Fibroblast of pulmonary artery (primary cell): ENCODE results near the gene GLRA3.

Source experiments
- DNase-seq: peaks from one replicate; pipeline ENCODE4 v3.0.0-alpha.2; 2010; ENCODE audit warnings: low read depth
- H3K4me3 ChIP-seq: replicated peaks from 2 replicates; pipeline ENCODE4 v1.5.1; 2011; ENCODE audit warnings: low read depth, mild to moderate bottlenecking, control low read depth, low read length, moderate library complexity
- TF ChIP-seq, protein P1 (sequence below): IDR thresholded peaks from 2 replicates; pipeline ENCODE4 v1.5.1; 2011; ENCODE audit warnings: mild to moderate bottlenecking, control low read depth, low read length, inconsistent platforms; ENCODE audit errors: missing control alignments

GLRA3 gene

DNA sequence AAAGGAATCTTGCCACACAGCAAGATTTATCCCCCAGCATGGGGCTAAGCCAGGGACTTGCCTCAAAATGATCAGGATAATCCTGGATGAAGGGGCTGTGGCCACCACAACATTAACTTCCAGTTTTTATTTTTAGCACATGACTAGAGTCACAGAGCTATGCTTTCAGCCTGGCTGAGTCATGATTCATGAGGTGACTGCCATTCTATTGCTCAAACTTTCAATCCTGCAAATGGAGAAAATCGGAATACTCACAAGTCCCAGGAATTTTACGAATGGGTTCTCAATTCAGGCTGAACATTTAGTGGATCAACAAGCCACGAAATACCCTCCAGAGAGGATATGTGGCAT, 236.1 kb downstream of the GLRA3 start:
- TF ChIP-seq, protein P1, sequence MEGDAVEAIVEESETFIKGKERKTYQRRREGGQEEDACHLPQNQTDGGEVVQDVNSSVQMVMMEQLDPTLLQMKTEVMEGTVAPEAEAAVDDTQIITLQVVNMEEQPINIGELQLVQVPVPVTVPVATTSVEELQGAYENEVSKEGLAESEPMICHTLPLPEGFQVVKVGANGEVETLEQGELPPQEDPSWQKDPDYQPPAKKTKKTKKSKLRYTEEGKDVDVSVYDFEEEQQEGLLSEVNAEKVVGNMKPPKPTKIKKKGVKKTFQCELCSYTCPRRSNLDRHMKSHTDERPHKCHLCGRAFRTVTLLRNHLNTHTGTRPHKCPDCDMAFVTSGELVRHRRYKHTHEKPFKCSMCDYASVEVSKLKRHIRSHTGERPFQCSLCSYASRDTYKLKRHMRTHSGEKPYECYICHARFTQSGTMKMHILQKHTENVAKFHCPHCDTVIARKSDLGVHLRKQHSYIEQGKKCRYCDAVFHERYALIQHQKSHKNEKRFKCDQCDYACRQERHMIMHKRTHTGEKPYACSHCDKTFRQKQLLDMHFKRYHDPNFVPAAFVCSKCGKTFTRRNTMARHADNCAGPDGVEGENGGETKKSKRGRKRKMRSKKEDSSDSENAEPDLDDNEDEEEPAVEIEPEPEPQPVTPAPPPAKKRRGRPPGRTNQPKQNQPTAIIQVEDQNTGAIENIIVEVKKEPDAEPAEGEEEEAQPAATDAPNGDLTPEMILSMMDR: no peak

DNA sequence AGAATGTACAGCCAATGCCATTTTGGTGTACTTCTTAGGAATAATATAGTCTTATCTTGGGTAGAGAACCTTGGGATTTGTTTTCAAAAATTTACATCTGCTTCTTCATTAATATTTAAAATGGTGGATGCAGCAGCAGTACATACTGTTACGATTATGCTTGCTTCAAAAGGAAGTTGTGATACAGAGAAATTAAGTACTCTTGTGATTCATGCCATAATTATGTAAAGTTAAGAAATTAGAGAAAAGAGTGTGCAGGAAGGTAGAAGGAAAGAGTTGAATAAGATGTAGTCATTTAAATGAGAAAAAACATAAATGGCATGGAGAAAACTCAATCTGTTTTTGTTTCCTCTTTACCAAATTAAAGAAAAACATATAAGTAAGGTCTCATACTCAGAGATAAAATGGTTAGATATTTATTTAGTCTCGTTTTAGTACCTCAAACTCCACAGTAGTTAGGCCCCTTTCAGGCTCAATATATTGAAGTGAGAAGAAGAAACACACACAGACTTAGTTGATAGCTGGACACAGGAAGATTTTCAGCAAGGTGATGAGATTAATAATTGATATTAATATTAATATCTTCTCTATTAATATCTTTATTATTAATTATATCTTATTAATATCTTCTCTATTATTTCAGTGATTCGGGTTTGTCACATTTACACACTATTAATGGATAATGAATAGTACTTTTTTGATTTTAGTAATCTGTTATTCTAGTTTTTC, 236.6 kb downstream of the GLRA3 start:
- no peak overlapping the region for H3K4me3 ChIP-seq
- TF ChIP-seq, protein P1: no peak
- peak; percentile 11 for DNase-seq

More for the DNA sequence above, 236.1 kb downstream of the GLRA3 start:
- no peak overlapping the region for H3K4me3 ChIP-seq
- DNase-seq: peak; percentile 62

DNA sequence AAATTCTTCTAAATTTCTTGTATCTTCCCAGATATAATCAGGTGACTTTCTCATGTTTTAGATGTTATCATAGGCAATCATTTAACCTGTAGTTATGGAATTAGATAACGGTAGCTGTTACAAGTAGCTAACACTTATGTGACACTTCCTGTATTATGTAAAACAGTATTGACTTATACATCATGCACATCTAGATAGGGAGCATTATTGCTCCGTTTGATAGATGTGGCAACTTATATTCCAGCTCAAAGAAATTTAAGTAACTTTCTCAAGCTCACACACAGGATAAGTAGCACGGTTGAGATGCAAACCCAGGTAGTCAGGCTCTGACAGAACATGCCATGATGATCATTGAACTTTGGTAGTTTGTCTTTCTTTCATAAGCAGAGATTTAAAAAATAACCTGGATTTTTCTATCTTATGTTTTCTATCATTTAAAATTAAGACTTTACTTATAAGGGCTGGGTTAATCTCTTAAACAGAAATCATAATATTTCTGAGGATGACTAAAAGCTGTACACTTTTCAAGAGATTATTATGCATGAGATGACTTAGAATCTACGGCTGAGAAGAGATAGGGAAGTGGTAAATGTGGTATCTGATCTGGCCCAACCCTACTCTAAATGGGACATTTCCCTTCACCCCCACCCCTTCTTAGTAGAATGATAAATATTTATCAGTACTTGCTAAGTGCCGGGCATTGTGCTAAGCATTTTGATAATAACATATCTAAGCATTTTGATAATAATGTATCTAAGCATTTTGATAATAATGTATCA, 237.6 kb downstream of the GLRA3 start:
- TF ChIP-seq, protein P1: no peak
- no peak for DNase-seq
- no peak overlapping the region for H3K4me3 ChIP-seq

DNA sequence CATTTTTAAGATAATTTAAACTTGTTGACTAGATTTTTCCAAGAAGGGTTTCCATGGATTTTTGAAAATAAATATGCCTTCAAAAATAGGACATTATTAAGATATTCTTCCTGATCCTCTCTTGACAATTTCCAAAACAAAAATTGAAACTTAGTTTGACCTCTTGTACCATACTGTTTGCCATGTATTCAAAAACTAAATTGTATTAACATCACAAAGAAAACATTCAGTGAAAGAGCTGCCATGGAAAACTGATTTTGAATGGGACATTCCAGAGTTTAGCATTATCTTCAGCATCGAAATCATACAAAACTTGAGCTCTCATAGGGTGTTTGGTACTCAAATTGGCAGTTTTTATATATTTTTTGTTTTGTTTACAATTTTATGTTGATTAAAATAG, 238.7 kb downstream of the GLRA3 start:
- no peak for DNase-seq
- TF ChIP-seq, protein P1: no peak
- no peak overlapping the region for H3K4me3 ChIP-seq
